Activated T-cell treated with anti-CD3 and anti-CD28 coated beads for 4 hours (primary cell): Measurements from ENCODE around the gene PALD1.

Experiments
- DNase-seq: peaks from one replicate; pipeline ENCODE4 v3.0.0-alpha.2; 2020

The PALD1 gene

DNA sequence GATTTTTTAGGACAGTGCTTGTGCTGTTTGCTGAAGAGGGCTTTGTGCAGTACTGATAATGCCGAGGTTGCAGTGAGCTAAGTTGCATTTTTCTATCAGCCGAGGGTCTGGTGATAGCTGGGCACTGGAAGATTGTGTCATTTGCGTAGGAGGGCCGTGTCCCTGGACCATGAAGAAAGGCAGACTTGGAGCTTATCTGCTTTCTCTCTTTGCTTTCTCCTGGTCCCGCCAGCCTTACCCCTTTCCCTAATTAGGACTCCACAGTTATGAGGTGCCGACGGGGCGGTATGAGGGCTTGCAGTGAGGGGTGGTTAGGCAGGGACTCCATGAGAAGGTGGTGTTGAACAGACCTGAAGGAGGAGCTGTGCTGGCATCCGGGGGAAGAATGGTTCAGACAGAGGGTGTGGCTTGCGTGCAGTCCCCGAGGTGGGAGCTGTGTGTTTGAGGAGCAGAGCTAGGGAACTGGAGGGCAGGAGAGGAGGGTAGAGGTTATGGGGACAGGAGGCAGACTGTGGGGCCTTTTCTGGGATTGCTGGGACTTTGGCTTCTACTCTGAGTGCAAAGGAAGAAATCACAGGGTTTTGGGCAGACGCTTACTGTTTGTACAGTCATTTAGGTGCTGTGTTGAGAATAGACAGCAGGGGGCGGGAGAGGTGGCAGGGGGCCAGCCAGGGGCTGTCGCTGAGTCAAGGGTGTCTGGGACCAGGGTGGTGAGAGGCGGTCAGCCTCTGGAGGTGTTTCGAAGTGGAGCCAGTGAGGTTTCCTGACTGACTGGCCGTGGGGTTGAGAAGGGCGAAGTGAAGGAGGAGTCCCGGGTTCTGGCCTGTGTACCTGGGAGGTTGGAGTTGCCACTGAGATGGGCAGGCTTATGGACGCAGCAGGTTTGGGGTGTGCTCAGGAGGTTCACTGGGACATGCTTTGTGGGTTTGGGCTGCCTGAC is 80.6 kb downstream of the PALD1 start:
- DNase-seq = peak; percentile 65

DNA sequence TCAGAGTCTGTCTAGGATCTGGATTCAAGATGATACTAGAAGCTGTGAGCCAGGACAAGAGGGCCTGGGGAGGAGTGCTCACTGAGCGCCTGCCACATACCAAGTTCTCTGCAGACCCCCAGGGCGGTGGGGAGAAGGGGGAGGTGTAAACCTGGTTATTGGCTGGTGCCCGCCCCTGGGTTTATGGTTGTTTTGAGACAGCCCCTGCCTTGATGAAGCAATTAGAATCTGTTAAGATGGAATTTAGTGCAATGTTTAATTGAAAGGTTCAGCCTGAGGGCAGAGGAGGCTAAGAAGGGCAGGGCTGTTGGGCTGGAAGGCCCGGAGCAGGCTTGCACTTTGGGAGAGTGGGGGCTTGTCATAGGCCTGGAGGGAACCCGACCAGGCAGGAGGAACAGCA is 81.3 kb downstream of the PALD1 start:
- no peak for DNase-seq

DNA sequence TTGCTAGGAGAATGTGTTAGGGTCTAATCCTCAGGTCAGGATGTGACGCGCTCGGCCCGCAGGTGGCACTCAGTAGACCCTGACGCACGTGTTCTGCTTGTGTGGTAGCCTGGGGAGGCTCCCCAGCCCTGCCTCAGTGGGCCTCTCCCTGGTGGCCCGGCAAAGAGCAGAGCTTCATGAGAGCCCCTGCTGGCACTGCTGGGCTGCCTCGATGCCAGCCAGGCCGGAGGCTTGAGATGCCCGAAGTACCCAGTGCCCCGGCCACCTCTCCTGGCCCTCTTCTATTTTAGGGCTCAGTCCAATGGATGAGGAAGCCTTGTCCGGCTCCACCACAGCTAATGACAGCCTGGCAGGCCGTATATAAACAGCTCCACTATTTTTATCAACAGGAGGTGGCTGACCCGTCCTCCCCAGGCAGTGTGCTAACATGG is 82.0 kb downstream of the PALD1 start:
- no peak for DNase-seq

DNA sequence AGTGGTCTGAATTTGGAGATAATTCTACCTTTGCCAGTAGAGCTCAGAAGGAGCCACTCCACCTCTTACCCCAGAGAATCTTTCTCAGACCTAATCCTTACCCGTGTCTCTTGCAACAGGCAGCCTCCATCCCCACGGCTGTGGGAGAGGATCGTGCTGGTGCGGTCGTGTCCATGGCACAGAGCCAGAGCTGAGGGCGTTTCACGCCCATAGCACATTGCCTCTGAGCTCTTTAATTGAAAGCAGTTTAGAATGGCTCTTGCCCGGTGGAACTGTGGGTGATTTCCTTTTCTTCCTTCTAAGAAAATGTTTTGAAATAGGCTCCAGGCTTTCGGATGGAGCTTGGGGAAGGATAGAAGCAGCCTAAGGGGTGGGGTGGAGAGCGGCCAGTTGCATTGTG is 82.5 kb downstream of the PALD1 start:
- no peak for DNase-seq

DNA sequence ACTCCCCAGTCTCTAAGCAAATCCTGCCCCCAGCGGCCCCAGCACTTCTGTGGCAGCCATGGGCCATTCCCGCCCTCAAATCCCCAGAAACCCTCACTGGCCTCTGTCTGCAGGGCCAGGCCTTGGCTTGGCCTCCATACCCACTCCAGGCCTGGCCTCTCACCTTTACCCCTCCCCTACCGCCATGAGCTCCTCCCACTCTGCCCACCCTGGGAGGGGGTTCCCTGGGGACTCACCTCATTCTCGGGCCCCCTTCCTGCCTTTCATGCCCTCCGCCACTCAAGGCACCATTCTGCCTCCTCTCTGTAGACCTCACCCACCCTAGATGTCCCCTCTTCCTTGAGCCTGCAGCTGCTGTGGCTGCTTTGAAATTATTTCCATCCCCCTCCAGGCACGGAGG is 83.0 kb downstream of the PALD1 start:
- DNase-seq = no peak

DNA sequence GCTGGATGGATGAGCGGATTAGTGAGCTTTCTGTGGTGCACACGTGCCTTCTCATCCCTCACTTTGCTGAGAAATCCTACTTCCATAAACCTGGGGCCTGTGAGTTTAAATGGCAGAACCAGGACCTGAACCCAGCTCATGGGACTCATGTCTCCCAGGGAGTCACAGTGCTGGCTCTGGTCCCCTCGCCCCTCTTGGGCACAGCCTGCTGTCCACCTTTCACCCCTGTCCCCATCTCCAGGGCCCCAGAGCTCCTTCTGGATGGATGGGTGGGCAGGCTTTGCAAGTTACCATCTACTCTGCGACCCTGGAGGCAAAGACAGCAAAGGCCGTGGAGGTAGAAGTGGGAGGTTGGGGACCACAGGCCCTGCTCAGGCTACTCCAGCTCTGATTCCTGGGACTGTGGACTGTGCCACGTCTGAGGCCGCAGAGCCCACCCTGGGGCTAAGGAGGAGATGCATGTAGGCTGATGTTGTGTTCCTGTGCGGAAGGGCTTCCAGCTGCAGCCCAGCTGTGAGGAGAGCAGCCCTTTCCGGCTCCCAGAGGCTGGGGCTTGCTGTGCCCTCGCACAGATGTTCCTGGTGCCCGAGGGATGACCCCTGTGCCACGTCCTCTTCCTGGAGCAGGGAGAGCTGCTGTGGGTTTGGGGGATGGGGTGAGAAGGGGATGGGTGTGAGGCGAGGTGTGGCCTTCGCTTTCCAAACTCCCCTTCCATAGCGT is 83.6 kb downstream of the PALD1 start:
- no peak for DNase-seq

DNA sequence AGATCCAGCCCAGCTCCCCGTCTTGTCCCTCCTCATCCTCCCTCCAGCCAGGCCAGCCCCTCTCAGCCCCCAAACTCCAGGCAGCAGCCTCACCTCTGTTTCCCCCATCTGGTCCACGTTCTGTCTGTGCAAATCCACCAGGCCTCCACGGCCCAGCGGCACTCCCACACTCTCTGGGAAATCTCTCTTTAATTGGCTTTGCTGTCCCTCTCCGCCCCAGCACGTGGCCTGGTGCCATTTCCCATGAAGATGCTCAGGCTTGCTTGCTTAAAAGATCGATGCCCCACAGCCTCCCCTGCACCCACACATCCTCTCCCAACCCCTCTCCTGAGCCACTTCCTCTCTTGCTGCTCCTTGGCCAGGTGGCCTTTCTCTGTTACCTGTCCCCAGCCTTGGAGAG is 84.7 kb downstream of the PALD1 start:
- DNase-seq = no peak

DNA sequence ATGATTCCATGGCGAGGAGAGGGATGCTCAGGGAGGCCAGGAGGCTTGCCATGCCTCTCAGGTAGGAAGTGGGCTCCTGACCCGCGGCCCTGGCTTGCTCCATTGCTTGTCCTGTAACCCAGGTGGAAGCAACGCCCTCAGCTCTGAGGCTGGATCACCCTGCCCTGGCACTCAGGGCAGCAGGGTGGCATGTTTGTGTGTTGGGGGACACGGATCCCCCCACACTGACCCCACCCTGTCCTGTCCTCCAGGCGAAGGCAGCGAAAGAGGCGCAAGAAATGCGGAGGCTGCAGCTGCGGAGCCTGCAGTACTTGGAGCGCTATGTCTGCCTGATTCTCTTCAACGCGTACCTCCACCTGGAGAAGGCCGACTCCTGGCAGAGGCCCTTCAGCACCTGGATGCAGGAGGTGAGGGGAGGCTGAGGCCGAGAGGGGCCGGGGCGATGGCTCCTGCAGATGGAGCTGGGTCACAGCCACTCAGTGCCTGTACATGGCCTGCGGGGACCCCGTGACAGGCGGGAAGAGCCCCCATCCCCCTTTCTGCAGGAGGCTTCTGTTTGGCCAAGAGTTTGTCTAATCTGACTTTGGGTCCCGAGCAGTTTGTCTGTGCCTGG is 85.7 kb downstream of the PALD1 start:
- no peak for DNase-seq

DNA sequence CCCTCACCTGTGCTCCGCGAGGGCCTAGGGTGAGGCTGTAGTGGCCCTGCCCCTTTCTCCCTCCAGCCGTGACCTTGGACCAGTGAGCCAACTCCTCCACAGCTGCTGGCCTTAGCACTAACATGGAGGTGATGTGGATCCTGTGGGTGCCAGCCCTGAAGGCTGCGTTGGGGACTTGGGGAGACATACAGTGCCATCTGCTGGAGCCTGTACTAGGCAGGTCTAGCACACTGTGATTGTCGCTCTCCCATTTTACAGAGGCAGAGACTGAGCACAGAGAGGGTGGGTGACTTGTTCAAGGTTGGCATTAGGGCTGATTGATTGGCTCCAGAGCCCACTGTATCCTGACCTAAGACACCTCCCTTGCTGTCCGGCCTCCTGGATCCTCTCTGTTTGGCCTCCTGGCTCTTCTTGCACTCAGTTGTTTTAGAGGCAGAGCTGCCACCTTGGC is 86.4 kb downstream of the PALD1 start:
- DNase-seq = no peak

DNA sequence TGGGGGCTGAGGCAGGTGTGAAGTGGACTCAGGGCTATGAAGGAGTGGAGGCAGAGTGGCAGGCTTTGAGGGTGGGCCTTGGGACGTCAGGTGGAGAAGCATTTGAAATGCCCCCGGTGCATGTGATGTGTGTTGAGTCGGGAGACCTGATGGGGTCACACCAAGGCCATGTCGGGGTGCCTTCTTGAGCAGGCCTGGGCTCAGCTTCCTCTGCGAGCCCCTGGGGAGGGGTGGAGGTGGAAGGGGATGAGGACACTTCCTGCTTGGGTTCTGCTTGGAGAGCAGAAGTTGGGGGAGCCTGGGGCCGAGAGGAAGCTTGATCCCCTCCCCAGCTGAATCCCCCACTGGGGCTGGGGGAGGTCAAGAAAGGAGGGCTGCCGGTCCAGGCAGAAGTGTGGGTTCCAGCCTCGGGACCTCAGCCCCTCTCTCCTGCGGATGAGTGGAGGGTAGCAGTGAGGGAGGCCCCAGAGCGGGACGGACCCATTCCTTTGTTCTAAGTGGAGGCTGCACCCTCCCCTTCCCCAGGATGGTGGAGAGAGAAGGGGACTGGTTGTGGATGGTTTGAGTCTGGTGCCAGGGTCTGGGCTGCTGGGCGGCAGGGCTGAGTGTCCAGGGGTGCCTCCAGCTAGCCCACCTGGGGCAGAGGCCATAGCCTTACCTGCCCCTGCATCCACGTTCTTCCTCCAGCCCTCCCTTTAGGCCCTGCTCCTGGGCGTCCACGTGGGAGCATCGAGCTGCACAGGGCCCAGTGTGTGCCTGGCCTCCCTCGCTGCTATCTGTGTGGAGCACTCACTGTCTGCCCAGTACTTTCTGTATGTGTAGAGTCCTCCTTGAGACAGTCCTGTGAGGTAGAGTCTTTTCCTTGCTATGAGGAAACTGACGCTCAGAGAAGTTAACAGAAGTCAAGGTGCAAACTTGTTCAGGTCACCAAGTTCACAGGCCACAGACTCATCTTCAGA is 87.3 kb downstream of the PALD1 start:
- DNase-seq = no peak

DNA sequence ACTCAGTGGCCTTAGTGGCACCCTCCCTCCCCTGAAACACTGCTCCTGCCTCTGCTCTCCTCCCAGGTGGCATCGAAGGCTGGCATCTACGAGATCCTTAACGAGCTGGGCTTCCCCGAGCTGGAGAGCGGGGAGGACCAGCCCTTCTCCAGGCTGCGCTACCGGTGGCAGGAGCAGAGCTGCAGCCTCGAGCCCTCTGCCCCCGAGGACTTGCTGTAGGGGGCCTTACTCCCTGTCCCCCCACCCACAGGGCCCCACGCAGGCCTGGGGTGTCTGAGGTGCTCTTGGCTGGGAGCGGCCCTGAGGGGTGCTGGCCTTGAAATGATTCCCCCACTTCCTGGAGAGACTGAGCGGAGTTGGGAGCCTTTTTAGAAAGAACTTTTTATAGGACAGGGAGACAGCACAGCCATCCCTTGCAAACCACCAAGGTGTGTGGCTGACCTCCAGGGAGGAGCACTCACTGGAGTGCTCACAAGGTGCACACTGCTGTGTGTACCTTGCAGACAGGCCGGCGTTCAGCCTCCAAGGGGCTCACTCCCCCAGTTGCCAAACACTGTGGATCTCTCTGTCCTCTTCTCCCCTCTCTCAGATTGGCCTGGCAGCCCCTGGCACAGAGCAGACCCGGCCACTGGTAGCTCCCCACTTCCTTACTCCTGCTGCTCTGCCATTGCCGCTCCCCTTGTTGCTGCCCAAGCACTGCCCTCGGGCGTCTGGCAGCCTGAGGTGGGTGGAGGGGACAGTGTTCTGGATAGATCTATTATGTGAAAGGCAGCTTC is 88.1 kb downstream of the PALD1 start:
- DNase-seq = no peak

DNA sequence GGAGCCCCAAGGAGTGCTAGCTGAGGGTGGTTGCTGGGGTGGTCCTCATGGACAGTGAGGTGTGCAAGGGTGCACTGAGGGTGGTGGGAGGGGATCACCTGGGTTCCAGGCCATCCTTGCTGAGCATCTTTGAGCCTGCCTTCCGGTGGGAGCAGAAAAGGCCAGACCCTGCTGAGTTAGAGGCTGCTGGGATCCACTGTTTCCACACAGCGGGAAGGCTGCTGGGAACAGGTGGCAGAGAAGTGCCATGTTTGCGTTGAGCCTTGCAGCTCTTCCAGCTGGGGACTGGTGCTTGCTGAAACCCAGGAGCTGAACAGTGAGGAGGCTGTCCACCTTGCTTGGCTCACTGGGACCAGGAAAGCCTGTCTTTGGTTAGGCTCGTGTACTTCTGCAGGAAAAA is 89.0 kb downstream of the PALD1 start:
- no peak for DNase-seq

DNA sequence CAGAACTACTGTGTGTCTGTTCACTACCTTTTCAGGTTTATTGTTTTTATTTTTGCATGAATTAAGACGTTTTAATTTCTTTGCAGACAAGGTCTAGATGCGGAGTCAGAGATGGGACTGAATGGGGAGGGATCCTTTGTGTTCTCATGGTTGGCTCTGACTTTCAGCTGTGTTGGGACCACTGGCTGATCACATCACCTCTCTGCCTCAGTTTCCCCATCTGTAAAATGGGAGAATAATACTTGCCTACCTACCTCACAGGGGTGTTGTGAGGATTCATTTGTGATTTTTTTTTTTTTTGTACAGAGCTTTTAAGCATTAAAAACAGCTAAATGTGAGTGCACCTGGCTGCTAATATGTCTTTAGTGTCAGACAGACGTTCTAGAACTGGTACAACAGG is 89.5 kb downstream of the PALD1 start:
- DNase-seq = no peak

DNA sequence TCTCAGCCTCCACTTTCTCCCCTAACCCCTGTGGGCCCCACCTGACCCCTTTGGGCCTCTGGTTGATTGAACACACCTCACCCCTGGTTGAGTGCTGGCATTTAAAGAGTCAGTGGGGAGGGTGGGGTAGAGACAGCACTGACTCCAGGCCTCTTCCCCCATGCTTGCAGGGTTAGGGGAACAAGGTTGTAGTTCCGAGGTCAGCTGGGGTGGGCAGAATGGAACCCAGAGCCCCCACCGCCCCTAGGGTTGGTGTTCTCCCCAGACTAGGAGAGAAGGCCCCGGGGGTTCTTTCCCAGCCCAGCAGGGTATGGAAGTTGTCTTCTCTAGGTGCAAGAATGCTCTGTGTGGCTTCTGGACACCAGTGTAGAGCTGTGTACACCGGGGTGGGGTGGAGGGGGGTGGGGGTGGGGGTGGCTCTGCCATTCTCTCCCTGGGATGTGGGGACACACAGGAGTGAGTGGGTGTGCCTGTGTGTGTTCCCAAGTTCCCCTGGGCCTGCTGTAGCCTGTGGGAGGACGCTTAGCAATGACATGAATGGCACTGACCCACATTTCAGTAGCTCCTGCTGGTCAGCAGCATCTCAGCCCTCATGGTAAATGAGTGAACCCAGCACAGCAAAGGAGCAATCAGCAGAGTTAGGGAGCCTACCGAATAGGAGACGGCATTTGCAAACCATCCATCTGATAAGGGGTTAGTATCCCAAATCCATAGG is 90.4 kb downstream of the PALD1 start:
- no peak for DNase-seq

DNA sequence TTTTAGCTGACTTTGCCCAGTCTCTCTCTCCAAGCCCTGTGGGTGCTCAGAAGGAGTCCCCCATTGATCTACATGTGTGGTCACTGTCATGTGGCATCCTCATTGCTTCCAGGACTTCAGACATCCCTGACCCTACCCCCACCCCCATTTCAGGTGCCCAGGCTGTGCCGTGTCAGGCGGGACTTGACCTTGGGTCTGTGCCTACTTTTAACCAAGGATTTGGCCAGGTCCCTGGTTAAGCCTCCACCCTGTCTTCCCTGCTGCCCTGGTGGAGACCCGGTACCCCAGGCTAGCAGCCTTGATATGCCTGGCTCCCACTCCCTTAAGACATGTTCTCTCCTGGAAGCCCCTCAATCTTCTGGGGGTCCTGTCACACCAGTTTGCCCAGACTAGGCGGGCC is 92.7 kb downstream of the PALD1 start:
- DNase-seq = no peak

DNA sequence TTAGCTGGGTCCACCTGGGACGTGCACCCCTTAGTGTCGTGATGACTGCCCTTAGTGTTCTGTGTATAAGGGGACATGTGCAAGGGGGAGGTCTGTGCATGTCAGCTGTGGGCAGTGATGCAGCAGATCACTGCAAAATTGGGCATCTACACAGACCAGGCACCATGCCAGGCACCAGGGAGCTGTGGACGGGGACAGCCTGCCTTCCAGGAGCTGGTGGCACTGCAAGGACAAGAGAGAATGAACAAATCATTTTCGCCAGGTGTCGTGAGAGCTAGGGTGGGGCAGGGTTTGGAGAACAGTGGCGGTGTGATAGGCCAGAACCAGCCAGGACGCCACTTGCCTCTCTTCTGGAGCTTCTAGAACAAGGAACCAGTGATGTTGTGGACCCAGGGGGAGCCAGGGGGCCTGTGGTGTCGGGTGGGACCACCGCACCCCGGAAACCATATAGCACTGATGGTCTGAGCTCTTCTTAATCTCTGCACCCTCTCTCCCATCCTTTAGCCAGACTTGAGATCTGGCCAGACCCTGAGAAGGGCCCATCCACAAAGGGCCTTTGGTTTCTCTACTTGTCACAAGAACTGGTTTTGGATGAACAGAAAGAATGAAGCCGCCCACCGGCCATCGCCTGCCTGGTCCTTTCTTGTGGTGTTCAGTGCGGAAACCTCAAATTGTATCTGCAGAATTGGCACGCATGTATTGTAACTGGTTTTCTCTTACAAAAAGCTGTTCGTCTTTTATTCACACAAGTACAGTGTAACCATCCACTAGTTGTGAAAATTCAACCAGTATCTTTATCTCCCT is 93.3 kb downstream of the PALD1 start:
- DNase-seq = no peak

DNA sequence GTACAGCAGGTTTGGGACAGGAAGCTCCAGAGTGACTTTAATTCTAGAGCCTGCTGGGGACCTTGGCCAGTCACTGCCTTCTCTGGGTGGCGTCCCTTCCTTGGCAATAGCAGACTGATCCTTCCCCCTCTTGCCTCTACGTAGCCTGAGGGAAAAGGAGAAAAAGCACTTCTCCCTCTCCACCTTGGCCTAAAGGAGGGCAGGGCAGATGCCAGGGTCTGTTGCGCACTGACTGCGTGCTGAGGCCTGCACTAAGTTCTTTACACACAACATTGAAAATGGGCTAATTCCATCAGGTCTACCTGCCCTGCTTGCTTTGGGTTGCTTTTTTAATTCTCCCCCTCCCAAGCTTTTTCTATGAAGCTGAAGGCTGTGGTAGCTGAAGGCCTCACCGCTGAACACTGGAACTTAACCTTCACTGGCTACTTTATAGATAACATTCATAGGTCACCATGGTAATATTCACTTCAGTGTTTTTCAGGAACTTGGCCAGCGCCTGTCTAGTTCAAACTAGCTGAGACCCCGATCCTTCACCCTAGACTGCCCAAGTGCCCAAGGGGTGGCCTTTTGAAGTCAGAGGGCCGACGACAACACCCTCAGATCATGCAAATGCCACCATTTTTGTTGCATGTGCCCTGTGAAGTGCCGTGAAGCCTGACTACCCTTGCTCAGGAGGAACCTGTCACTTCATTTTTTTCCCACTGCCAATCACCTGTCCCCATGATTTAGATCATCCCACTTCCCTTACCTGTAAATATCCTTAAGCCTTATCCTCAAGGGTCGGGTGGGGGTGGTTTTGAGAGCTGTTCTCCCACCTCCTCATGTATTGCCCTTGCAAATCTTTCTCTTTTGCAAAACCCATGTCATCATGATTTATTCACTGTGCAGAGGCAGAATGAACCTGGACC is 95.3 kb downstream of the PALD1 start:
- DNase-seq = no peak

DNA sequence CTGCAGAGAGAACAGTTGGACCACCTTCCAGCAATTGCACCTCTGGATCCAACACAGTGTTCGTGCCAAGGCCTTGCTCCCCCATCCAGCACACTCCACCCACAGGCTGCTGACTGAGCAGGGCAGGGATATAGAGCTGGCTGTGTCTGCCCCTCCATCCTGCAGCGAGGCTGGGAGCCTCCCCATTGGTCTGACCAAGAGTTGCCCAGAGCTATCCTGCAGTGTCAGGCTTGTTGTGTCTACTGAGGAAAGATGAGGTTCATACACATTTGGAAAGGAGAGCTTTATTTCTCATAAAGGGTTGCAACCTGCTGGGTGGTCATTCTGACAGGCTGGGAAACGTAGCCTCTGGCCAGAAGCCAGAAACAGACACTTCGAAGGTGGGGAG is 96.9 kb downstream of the PALD1 start:
- DNase-seq = no peak
